HG03060 (cell line): ENCODE measurements around the gene EML3.
"Not testable (repeated sequence)": the region's sequence is repeated elsewhere in the genome, so short reads cannot be mapped to it uniquely, and the experiment has no call there.

Source experiments
- ATAC-seq: cut with Tn5 transposase; IDR thresholded peaks from one replicate; pipeline ENCODE4 v1.9.1; 2021; ENCODE audit warnings: low read depth, moderate number of reproducible peaks; ENCODE audit not compliant: unreplicated experiment

EML3 gene

DNA sequence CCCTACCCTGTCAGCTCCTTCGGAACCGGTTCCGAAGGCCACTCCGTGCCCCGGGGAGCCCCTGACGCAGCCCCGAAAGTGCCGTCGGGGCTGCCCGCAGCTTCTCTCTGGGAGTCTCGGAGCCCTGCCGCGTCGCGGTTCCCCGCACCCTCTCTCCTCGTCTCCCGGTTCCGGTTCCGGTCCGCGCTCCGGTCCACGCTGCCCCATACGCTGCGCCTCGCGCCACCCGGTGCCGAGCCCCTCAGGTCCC lies 11.5 kb downstream of the EML3 start:
- no peak for ATAC-seq

DNA sequence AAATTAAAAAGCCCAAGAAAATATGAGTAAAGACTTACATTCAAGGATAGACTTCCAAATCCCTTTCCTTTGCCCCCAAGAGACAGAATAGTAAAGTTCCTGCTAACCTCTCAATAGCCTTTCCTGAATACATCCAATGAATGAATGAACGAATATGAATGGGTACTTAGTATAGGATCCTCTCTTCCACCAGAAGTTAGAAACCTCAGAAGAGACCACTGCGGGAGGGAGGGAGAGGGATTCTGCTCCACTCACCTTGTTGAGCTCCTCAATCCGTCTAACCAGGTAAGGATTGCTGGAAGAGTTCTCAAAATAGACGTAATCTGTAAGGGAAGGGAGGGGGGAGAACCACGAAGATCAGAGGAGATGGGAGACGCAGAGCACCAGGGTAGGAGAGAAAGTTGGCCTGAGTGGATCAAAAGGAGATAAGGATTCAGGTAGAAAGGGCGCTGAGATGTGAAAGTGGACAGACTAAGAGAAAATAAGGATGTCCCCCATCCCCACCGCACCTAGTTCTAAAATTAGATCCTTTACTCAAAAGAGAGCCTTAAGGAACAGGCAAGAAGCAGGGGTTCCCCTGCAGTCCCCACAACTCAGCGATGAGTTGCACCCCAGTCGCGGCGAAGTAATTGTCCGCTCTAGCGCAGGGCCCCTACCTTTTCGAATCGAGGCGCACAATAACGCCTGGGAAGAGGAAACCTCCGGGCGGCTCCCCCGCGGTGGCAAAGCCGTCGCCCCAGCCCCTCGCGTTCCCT lies 12.0 kb downstream of the EML3 start:
- no peak for ATAC-seq

- ATAC-seq: no peak
Observed at GRCh38 chr11:62599901-62600300, 12.7 kb downstream of the EML3 start.

DNA sequence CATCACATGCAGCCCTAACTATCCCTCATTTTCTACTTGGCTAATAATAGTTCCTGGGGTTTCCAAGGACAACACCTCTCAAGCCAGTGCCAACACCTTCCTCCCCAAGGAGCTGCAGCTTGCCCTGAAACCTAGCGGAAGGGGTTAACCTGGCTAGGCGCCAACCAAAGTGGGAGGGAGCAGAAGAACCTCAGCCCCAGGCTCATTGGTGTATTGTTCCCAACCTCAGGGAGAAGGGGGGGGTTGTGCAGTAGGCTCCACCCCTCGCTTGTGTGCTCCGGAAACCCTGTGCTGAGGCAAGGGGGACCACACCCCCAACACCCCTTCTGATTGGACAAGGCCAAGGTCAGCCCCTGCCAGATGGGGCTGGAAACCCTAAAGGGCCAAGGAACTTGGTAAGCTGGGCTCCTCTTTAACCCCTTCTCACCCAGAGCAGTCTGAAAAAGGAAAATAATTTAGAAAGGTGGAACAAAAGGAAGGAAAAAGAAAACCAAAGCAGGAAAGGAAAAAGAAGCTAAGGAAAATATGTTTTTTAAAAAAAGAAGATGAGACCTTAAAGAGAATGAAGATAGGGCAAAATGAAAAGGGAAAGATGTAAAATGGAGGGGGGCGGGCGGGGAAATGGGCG lies 13.4 kb downstream of the EML3 start:
- peak; percentile 35 for ATAC-seq

DNA sequence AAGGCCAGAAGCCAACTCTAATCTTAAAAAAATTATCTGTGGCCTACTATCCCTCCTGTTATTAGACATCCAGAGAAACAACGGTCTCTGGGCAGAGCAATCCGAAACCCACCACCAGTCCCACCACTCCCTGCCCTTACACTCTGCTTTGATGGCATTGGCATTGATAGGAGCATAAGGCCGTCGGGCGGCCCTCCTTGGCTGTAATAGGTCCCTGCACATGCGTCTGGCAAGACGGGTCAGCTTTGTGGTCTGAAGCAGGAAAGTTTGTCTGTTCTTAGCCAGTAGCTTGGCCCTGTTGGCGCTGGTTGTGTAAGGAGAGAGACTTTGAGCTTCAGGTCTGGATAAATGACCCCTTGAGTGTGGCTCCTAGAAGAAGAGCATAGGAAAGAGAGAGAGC lies 17.5 kb downstream of the EML3 start:
- ATAC-seq: no peak

DNA sequence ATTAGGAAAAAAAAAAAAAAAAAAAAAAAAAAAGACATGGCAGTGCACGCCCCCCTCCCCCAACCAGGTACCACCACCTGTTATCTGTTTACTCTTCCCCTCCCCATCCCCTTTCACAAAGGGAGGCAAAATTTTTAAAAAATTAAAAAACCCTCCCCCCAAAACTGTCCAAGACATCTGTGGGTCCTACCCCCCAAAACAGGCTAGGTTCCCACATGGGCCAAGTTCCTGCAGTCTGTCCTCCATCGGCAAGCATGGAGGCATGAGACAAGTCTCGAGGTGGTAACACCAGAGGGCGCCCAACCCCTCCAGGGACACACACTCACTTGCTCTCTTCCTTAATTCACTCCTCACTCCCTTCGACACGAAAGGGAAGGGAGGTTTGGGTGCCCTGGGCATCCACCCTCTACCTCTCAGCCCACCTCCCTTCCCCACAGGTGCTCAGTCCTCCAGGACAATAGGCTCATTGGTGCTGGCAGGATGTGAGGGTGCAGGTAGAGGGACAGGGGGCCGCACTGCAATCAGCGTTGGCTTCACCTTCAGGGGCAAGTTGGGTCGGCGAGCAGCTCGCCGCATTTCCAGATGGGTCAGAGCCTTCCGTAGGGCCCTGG lies 19.0 kb downstream of the EML3 start:
- no peak for ATAC-seq

- ATAC-seq: no peak
Observed at GRCh38 chr11:62592989-62593421, 19.6 kb downstream of the EML3 start.

GRCh38 chr11:62592146-62592815 lies 20.3 kb downstream of the EML3 start:
- no peak for ATAC-seq

DNA sequence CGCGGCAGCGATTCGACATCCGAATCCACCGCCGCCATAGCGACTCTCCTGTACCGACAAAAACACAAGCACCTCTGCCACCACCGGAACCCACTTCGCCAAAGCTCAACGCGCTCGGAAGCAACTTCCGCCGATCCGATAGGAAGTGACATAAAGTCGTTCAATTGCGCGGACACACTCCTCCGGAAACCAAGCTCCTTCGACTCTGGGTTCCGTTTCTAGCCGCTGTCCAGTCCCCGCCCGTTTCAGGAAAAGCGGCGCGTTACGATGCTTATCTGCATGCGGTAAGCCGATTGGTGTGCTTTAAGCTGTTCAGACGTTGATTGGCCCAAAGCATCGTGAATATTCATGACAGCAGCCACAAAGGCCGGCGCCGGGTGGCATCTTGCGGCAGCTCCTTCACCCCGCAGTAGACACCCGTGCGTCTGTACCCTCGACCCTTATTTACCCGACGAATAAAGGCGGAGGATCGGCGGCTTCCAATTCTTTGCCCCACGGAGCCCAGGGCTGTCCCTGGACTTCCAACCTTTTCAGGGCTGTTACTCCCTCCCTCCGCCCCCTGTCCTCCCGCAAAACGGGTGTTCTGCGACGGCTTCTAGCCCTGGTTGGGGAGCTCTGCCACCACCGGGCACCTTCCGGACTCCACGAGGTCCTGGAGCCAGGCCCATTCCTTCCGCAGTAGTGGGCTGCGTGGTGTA lies 21.0 kb downstream of the EML3 start, which contains the start of gene TUT1:
Gene TUT1, minus strand, starts transcription at position 76 of the 698 bp plus-strand sequence. Its CDS starts 38 bp downstream, at position 38.
- ATAC-seq: peak; percentile 88

DNA sequence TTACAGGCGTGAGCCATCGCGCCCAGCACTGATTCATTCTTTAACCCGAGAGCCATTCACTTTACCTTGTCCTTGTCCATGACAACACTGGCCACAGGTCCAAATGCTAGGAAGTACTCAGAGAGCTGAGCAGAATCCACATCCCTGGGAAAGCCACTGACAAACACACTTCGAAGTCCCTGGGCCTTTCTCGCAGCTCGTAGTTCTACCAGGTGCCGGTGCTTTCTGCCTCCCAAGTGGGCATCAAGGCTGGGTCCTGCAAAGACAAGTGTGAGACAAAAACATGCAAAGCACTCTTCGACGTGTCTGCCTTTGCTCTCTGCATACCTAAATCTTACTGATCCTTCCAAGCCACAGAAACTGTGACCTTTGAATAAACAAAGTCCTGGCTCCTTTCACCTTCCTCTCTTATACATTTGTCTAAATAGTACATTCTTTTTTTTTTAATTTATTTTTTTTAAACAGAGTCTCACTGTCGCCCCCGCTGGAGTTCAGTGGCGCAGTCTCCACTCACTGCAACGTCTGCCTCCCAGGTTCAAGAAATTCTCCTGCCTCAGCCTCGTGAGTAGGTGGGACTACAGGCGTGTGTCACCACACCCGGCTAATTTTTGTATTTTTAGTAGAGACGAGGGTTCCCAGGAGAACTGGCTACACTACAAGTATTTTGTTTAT lies 23.5 kb downstream of the EML3 start:
- no peak for ATAC-seq

DNA sequence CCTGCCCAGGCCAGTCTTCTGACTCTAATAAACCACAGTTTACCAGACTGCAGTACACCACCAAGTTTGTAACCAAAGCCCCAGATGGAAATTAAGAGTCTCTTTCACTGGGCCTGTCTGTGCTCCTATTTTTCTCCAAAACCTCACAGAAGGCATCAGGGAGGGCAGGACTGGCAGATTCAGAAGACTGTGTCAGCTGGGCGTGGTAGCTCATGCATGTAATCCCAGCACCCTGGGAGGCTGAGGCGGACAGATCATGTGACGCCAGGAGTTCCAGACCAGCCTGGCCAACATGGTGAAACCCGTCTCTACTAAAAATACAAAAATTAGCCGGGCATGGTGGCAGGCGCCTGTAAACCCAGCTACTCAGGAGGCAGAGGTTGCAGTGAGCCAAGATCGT lies 27.2 kb downstream of the EML3 start:
- ATAC-seq: not testable (repeated sequence)

- ATAC-seq: not testable (repeated sequence)
Observed at GRCh38 chr11:62581735-62582134, 30.8 kb downstream of the EML3 start.

DNA sequence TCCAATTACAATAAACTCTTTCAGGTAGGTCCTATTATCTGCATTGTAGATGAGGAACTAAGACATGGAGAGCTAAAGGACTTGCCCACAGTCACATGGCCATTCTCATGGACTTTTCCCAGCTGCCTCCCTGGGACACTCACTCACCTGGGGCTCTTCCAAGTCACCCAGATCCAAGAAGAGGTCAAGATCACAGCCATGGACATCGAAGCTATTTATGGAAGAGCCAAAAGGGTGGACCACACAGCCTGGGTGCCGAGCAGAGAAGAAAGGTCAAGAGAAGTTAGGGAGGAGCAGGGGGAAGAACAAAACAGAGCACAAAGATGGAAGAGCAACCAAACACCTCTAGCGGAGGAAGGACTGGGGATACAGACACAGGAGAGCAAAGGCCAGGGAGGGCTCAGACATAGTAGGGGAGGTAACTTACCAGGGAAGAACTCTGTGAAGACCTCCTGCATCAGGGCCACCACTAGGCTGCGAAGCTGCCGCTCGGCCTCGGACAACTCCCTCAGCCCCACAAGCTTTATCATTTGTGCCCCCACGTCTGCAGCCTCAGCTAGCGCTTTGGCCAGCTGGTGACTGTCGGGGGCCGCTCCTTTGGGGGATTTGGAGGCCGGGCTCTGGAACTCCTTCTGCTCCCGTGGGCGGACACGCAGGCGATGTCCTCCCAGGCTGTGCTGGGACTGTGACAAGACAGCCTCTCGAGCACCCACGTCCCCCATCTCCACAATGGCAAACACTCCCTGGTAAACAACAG lies 31.4 kb downstream of the EML3 start:
- no peak for ATAC-seq

DNA sequence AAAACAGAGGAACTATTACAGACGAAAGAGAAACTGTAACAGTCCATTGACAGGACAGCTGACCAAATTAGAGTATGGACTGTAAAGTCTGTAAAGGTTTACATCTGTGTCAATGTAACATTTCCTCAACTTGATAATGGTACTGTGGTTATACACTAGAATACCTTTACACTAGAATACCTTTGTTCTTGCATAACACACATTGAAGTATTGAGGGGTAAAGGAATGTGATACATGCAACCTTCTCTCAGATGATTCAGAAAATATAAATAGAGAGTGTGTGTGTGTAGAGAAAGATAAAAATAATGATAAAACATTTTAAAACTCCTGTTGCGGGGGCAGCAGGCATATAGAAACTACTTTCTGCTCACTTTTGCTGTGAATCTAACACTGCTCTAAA lies 33.3 kb downstream of the EML3 start:
- ATAC-seq: no peak

DNA sequence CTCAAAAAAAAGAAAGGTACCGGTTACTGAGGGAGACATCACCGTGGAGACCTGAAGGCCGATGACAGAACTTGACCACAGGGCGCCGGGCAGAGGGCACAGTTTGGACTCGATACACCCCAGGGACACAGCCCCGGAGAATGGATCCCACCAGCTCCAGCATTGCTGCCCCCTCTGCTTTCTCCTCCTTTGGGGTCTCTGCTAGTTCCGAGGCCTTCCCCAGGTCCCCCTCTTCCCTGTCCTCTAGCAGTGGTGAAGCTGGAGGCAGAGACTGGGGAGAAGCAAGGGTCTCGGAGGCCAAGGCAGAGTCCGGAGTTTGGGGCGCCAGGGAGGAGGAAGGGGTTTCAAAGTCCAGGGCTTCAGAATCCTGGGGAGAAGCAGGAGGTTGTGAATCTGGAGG lies 34.0 kb downstream of the EML3 start:
- no peak for ATAC-seq

GRCh38 chr11:62577046-62577714 lies 35.4 kb downstream of the EML3 start:
- ATAC-seq: no peak

DNA sequence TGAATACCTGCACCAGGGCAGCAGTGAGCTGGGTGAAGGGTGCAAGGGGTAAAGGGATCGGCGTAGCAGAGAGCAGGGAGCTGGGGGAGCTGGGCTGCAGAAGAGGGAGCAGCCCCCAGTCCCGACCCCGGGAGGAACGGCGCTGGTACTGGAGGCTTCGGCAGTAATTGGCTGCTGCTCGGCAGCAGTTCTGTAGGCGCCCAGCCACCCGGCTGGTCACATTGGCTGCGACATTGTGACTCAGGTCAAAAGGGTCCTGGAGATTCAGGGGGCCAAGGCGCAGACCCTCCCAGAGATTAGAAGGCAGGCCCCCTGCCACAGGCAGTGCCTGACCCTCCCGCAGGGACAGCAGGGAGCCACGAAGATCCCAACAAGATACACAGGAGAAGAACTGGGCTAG lies 36.7 kb downstream of the EML3 start:
- ATAC-seq: no peak

DNA sequence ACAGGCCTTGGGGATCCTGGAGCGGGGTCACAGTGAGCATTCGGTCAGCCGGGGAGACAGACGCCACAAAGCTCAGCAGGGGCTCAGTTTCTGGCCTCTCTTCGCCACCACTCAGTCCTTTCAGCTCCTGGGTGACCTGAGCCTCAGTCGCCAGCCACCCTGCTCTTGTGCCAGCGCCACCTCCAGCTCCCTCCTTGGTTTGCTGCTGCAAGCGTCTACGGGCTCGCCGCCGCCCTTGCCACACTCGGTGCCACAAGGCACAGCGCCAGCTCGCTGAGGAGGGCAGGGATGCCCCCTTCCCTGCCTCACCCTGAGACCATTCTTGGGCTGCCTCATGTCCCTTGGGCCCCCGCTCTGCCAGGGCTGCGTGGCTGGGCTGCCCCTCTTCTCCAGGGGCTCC lies 37.4 kb downstream of the EML3 start:
- no peak for ATAC-seq
